ENCODE results near the gene PLCB3. TPM values are rescaled to one million over a fixed set of nuclear protein-coding genes. Genes with fewer than 3 reads are reported as not detected.
A peak's percentile ranks its signal among the peaks of the same experiment; 100 is the strongest.

PLCB3 gene
- total and polyA plus RNA-seq, 10 of the 15 experiments (the other 5 are each of a cell fraction or from before 2014, with no cell fraction given): 0.03 to 10.3 (median 3.3) TPM

- peak; percentile 34; the same call in 1 of the 2 replicates for TF ChIP-seq TCF12 (IDR thresholded peaks at IDR 0.05; ENCODE audit: low read depth, low read length)
- no peak for TF ChIP-seq RFX5 (IDR thresholded peaks at IDR 0.05; ENCODE audit: low read depth, low read length)
- peak; percentile 66; the same call in 1 of the 2 replicates for TF ChIP-seq ZNF207 (IDR thresholded peaks at IDR 0.05; ENCODE audit: borderline replicate concordance)
- 0 out of 2 replicates have a peak, but pooled peaks have one; percentile 8 for TF ChIP-seq NBN (IDR thresholded peaks at IDR 0.05)
- peak; percentile 95 for TF ChIP-seq CREM (IDR thresholded peaks at IDR 0.05; ENCODE audit: low read depth)
- no peak for TF ChIP-seq ATF7 (IDR thresholded peaks at IDR 0.05; ENCODE audit: low read depth)
- TF ChIP-seq IKZF2 (IDR thresholded peaks at IDR 0.05): 0 out of 4 replicates have a peak, but pooled peaks of 1 of the 2 experiments have one; percentile 8
- TF ChIP-seq JUND (IDR thresholded peaks at IDR 0.05; ENCODE audit: low read depth, low read length): no peak
- 0 out of 2 replicates have a peak, but pooled peaks have one; percentile 7 for TF ChIP-seq EED (IDR thresholded peaks at IDR 0.05; ENCODE audit: low read depth)
- no peak for TF ChIP-seq ZSCAN29 (IDR thresholded peaks at IDR 0.05)
- peak; percentile 44; the same call in 1 of the 2 replicates for TF ChIP-seq CHD1 (IDR thresholded peaks at IDR 0.05; ENCODE audit: low read depth, low read length)
- TF ChIP-seq NR2F1 (conservative IDR thresholded peaks at IDR 0.05): peak; percentile 92
- TF ChIP-seq GATAD2B (conservative IDR thresholded peaks at IDR 0.05; ENCODE audit: low read depth): peak; percentile 86
- TF ChIP-seq E2F4 (IDR thresholded peaks at IDR 0.05; ENCODE audit: low read depth, low read length): no peak; the same call in none of the 2 replicates
- TF ChIP-seq BACH1 (IDR thresholded peaks at IDR 0.05; ENCODE audit: borderline replicate concordance): no peak
- 0 out of 2 replicates have a peak, but pooled peaks have one; percentile 9 for TF ChIP-seq HSF1 (IDR thresholded peaks at IDR 0.05; ENCODE audit: low read depth, low read length)
- peak; percentile 89 for TF ChIP-seq POLR2AphosphoS2 (IDR thresholded peaks at IDR 0.05; ENCODE audit: low read depth, low read length)
- TF ChIP-seq HCFC1 (IDR thresholded peaks at IDR 0.05; ENCODE audit: low read length): peak; percentile 54
- peak; percentile 94 for TF ChIP-seq ELK1 (IDR thresholded peaks at IDR 0.05; ENCODE audit: low read depth, low read length)
- TF ChIP-seq, protein P1, sequence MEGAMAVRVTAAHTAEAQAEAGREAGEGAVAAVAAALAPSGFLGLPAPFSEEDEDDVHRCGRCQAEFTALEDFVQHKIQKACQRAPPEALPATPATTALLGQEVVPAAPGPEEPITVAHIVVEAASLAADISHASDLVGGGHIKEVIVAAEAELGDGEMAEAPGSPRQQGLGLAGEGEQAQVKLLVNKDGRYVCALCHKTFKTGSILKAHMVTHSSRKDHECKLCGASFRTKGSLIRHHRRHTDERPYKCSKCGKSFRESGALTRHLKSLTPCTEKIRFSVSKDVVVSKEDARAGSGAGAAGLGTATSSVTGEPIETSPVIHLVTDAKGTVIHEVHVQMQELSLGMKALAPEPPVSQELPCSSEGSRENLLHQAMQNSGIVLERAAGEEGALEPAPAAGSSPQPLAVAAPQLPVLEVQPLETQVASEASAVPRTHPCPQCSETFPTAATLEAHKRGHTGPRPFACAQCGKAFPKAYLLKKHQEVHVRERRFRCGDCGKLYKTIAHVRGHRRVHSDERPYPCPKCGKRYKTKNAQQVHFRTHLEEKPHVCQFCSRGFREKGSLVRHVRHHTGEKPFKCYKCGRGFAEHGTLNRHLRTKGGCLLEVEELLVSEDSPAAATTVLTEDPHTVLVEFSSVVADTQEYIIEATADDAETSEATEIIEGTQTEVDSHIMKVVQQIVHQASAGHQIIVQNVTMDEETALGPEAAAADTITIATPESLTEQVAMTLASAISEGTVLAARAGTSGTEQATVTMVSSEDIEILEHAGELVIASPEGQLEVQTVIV (IDR thresholded peaks at IDR 0.05; ENCODE audit: borderline replicate concordance, partially characterized antibody): no peak
- peak; percentile 60 for TF ChIP-seq LARP7 (IDR thresholded peaks at IDR 0.05)
- TF ChIP-seq TAF1 (IDR thresholded peaks at IDR 0.05; ENCODE audit: borderline replicate concordance, low read depth, low read length): peak; percentile 91
- TF ChIP-seq BHLHE40 (IDR thresholded peaks at IDR 0.05; ENCODE audit: borderline replicate concordance in 1 of 2, low read depth in 2 of 2, low read length in 1 of 2): peak; percentile 96 to 99
- no peak for TF ChIP-seq GABPA (IDR thresholded peaks at IDR 0.05; ENCODE audit: low read depth)
- peak; percentile 21 for TF ChIP-seq SIX5 (IDR thresholded peaks at IDR 0.05; ENCODE audit: low read depth, low read length, severe bottlenecking)
- TF ChIP-seq SMARCA5 (IDR thresholded peaks at IDR 0.05): peak; percentile 72
These were observed 10.7 kb upstream of the PLCB3 start, which contains the start of gene FKBP2 (continued) for GRCh38 chr11:64240435-64241240.
